KMS-11 (cell line): Measurements from ENCODE around the gene PKP3.
"Not testable (repeated sequence)": the region's sequence is repeated elsewhere in the genome, so short reads cannot be mapped to it uniquely, and the experiment has no call there.

ENCODE experiments used
- H2AFZ ChIP-seq: fragments of 200-600 bp; sonication (generic); 2 replicates; pipeline ENCODE4 v1.6.1; 2016; ENCODE audit warnings: antibody characterized with exemption, mixed run types, low read depth
- H3K27ac ChIP-seq: fragments of 200-600 bp; sonication (generic); 2 replicates; pipeline ENCODE4 v1.6.1; 2016; ENCODE audit warnings: mild to moderate bottlenecking, mixed run types
- H3K27me3 ChIP-seq: fragments of 200-600 bp; sonication (generic); 2 replicates; pipeline ENCODE4 v1.6.1; 2017; ENCODE audit warnings: mild to moderate bottlenecking, low read depth, mixed run types, moderate library complexity; ENCODE audit not compliant: insufficient read depth
- H3K36me3 ChIP-seq: fragments of 200-600 bp; sonication (generic); 2 replicates; pipeline ENCODE4 v1.6.1; 2017; ENCODE audit warnings: mild to moderate bottlenecking, mixed run types; ENCODE audit not compliant: insufficient read depth
- H3K4me1 ChIP-seq: fragments of 200-600 bp; sonication (generic); 2 replicates; pipeline ENCODE4 v1.6.1; 2016; ENCODE audit warnings: mild to moderate bottlenecking, low read depth, mixed run types; ENCODE audit not compliant: poor library complexity, severe bottlenecking
- H3K4me2 ChIP-seq: fragments of 200-600 bp; sonication (generic); 2 replicates; pipeline ENCODE4 v1.7.0; 2016; ENCODE audit warnings: mild to moderate bottlenecking, mixed run types
- H3K4me3 ChIP-seq: fragments of 200-600 bp; sonication (generic); IDR thresholded peaks from 2 replicates; pipeline ENCODE4 v1.6.1; 2017; ENCODE audit warnings: low read depth, low read length, mixed read lengths; ENCODE audit not compliant: insufficient read depth
- H3K79me2 ChIP-seq: fragments of 200-600 bp; sonication (generic); 2 replicates; pipeline ENCODE4 v1.6.1; 2016; ENCODE audit warnings: low read depth, mixed run types; ENCODE audit not compliant: insufficient read depth
- H3K9ac ChIP-seq: fragments of 200-600 bp; sonication (generic); 2 replicates; pipeline ENCODE4 v1.6.1; 2016; ENCODE audit warnings: mild to moderate bottlenecking, mixed run types
- H4K20me1 ChIP-seq: fragments of 200-600 bp; sonication (generic); 2 replicates; pipeline ENCODE4 v1.6.1; 2016; ENCODE audit warnings: mild to moderate bottlenecking, mixed run types; ENCODE audit not compliant: insufficient read depth
- TF ChIP-seq, protein P1 (sequence below): fragments of 200-600 bp; sonication (generic); conservative IDR thresholded peaks from 2 replicates; pipeline ENCODE4 v1.6.1; 2017; ENCODE audit warnings: low read depth, mild to moderate bottlenecking, antibody characterized with exemption, low read length, moderate library complexity, mixed read lengths

The PKP3 gene

DNA sequence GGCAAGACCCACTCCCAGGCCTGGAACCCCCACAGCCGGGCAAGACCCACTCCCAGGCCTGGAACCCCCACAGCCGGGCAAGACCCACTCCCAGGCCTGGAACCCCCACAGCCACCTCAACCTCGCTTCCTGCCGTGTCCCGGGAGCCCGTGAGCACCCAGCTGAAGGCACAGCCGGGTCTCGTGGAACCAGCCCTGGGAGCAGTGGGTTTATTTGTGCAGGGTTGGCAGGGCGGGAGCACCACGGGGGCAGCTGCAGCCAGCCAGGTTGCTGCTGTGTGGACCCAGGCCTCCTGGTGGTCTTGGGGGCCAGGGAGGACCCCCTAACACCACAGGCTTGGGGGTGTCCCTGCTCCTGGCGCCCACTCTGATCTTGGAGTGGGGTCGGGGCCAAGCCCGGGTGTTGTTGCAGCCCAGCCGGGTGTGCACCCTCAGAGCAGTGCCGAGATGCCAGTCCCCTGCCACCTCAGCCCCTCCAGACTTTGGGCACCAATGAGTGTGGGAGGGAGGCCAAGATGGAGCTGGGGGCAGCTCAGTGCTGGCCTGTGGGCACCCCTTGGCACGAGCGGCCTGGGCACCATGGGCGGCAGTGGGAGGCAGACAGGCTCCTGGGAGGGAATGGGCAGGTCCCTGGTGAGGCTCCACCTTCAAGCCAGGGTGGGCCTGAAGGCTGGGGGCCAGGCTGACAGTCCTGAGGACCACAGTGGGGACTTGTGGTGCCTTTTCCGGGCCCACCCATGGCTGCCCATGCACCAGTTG is 8.2 kb upstream of the PKP3 start:
- no peak overlapping the region for H2AFZ ChIP-seq
- no peaks in the 10 kb centered on the region for H3K79me2 ChIP-seq
- no peaks in the 10 kb centered on the region for H3K36me3 ChIP-seq
- H3K4me1 ChIP-seq, result no peaks in the 10 kb centered on the region
- no peaks in the 10 kb centered on the region for H4K20me1 ChIP-seq
- H3K4me3 ChIP-seq, result no peak overlapping the region
- TF ChIP-seq, protein P1, sequence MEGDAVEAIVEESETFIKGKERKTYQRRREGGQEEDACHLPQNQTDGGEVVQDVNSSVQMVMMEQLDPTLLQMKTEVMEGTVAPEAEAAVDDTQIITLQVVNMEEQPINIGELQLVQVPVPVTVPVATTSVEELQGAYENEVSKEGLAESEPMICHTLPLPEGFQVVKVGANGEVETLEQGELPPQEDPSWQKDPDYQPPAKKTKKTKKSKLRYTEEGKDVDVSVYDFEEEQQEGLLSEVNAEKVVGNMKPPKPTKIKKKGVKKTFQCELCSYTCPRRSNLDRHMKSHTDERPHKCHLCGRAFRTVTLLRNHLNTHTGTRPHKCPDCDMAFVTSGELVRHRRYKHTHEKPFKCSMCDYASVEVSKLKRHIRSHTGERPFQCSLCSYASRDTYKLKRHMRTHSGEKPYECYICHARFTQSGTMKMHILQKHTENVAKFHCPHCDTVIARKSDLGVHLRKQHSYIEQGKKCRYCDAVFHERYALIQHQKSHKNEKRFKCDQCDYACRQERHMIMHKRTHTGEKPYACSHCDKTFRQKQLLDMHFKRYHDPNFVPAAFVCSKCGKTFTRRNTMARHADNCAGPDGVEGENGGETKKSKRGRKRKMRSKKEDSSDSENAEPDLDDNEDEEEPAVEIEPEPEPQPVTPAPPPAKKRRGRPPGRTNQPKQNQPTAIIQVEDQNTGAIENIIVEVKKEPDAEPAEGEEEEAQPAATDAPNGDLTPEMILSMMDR, result no peak
- no peak overlapping the region for H3K9ac ChIP-seq
- H3K27me3 ChIP-seq, result peaks cover 77% of the 10 kb centered on the region
- no peak overlapping the region for H3K4me2 ChIP-seq
- no peak overlapping the region for H3K27ac ChIP-seq

DNA sequence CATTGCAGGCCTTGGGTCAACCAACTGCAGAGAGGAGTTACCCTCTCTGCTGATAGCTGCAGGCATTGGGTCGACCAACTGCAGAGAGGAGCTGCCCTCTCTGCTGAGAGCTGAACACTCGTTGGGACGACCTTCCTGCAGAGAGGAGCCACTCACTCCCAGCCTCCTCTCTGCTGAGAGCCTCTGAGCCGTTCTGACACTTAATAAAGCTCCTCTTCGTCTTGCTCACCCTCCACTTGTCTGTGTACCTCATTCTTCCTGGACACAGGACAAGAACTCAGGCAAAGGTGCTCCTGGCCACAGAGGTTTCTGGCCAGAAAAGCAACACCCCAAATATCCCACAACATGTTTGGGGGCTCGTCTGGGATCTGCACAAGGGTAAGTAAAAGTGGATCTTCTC is 7.5 kb upstream of the PKP3 start:
- no peak overlapping the region for H3K4me3 ChIP-seq
- H3K27ac ChIP-seq, result no peak overlapping the region
- peaks cover 81% of the 10 kb centered on the region for H3K27me3 ChIP-seq
- H3K4me2 ChIP-seq, result no peak overlapping the region
- TF ChIP-seq, protein P1, result no peak
- no peaks in the 10 kb centered on the region for H4K20me1 ChIP-seq
- no peaks in the 10 kb centered on the region for H3K36me3 ChIP-seq
- no peak overlapping the region for H2AFZ ChIP-seq
- H3K4me1 ChIP-seq, result no peaks in the 10 kb centered on the region
- H3K9ac ChIP-seq, result no peak overlapping the region
- H3K79me2 ChIP-seq, result no peaks in the 10 kb centered on the region

DNA sequence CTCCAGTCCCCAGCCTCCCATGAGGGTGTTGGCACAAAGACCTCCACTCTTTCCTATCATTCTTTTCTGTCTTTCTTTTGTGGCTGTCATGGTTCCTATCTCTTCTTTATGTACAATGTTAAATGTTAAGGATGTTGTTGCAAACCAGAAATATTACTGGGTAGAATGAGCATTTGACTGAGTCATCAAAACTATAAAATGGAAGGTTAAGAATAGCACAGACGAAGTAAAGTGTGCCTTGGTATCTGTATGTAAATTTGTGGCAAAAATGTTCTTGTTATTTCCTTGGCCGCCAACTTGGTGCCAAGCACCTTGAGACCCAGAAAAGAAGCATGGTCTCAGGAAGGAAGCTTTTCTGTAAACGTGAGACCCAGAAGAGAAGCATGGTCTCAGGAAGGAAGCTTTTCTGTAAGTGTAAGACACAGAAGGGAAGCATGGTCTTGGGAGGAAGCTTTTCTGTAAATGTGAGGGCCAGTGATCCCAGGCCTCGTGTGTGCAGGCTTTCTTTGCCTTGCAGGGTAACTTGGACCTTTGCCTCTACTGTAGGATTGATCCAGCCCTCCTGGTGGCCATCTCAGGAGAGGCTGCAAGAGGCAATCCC is 6.7 kb upstream of the PKP3 start:
- TF ChIP-seq, protein P1, result no peak
- Histone ChIP-seq H3K9ac (no peak overlapping the region), H3K27ac (no peak overlapping the region), H4K20me1 (no peaks in the 10 kb centered on the region), H2AFZ (no peak overlapping the region), H3K27me3 (peaks cover 78% of the 10 kb centered on the region), H3K79me2 (no peaks in the 10 kb centered on the region), H3K36me3 (no peaks in the 10 kb centered on the region), H3K4me1 (no peaks in the 10 kb centered on the region), H3K4me3 (no peak overlapping the region), H3K4me2 (no peak overlapping the region)

DNA sequence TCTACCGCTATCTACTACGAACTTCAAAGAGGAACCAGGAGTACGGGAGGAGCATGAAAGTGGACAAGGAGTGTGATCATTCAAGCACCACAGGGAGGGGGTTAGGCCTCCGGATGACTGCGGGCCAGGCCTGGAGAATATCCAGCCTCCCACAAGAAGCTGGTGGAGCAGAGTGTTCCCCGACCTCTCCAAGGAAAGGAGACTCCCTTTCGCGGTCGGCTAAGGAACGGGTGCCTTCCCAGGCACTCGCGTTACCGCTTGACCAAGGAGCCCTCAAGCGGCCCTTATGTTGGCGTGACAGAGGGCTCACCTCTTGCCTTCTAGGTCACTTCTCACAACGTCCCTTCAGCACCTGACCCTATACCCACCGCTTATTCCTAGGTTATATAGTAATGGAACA is 4.6 kb upstream of the PKP3 start:
- not testable (repeated sequence) for H3K4me1 ChIP-seq, H3K36me3 ChIP-seq, H4K20me1 ChIP-seq, H3K79me2 ChIP-seq, H3K27ac ChIP-seq, H2AFZ ChIP-seq, H3K9ac ChIP-seq, H3K4me2 ChIP-seq, H3K4me3 ChIP-seq
- peaks cover 68% of the 10 kb centered on the region for H3K27me3 ChIP-seq

DNA sequence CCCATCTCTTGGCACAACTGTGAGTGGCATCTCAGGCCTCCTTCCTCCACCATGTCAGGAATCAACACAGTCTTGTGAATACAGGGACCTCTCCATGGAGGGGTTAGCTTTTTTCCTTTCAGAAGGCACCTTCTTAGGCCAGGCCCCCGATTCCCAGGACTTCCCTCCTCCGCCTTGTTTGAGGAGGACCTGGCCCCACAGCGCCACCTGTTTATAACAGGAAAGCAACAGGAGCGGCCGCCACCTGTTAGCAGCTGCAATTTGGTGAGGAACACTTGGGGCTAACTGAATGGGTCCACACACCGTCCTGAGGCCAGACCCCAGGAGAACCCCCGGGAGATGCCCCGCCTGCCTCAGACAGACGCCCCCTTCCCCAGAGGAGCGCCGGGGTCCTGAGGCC is 3.8 kb upstream of the PKP3 start:
- no peak overlapping the region for H2AFZ ChIP-seq
- no peak overlapping the region for H3K4me3 ChIP-seq
- H3K9ac ChIP-seq, result no peak overlapping the region
- no peak overlapping the region for H3K27ac ChIP-seq
- H3K36me3 ChIP-seq, result no peaks in the 10 kb centered on the region
- H3K79me2 ChIP-seq, result no peaks in the 10 kb centered on the region
- H3K4me1 ChIP-seq, result no peaks in the 10 kb centered on the region
- H4K20me1 ChIP-seq, result no peaks in the 10 kb centered on the region
- H3K27me3 ChIP-seq, result peaks cover 72% of the 10 kb centered on the region
- no peak overlapping the region for H3K4me2 ChIP-seq
- TF ChIP-seq, protein P1, result no peak
